Choroid plexus epithelial cell (primary cell): ENCODE data around the gene C10orf62.

Experiments
- DNase-seq: peaks from one replicate; pipeline ENCODE4 v3.0.0-alpha.2; 2010; ENCODE audit warnings: low read depth
- H3K4me3 ChIP-seq: 2 replicates; pipeline ENCODE4 v1.5.1; 2011; ENCODE audit warnings: low read depth, mild to moderate bottlenecking, control low read depth, low read length, moderate library complexity
- CTCF ChIP-seq: conservative IDR thresholded peaks from 2 replicates; pipeline ENCODE4 v1.5.1; 2011; ENCODE audit warnings: low read depth, mild to moderate bottlenecking, control low read depth, inconsistent platforms, low read length, moderate library complexity

The C10orf62 gene

GRCh38 chr10:97577701-97578100 lies 11.8 kb upstream of the C10orf62 start:
- DNase-seq: no peak
- no peak for TF ChIP-seq CTCF
- H3K4me3 ChIP-seq: no peak overlapping the region

- no peak for DNase-seq
- no peak for TF ChIP-seq CTCF
- H3K4me3 ChIP-seq: peak overlapping the region; percentile 33
Observed at GRCh38 chr10:97578171-97578844, 11.2 kb upstream of the C10orf62 start.

- TF ChIP-seq CTCF: no peak
- H3K4me3 ChIP-seq: no peak overlapping the region
- DNase-seq: no peak
Observed at GRCh38 chr10:97580421-97581367, 8.8 kb upstream of the C10orf62 start.

GRCh38 chr10:97582169-97582568 lies 7.4 kb upstream of the C10orf62 start:
- no peak overlapping the region for H3K4me3 ChIP-seq
- DNase-seq: no peak
- TF ChIP-seq CTCF: no peak

GRCh38 chr10:97583476-97583875 lies 6.0 kb upstream of the C10orf62 start:
- H3K4me3 ChIP-seq: no peak overlapping the region
- no peak for DNase-seq
- no peak for TF ChIP-seq CTCF

- peak; percentile 63 for DNase-seq
- no peak for TF ChIP-seq CTCF
Observed at GRCh38 chr10:97584060-97584797, 5.3 kb upstream of the C10orf62 start, which contains the start of gene HOGA1. HOGA1 (plus strand) TSS chr10:97584389; CDS start chr10:97584704, 315 bp downstream.

More at GRCh38 chr10:97584060-97584797, 5.3 kb upstream of the C10orf62 start, which contains the start of gene HOGA1:
- H3K4me3 ChIP-seq: no peak within 1 kb of the TSS
